Fibroblast of pulmonary artery (primary cell): ENCODE data around the gene ERH.
"Not testable (repeated sequence)": the region's sequence is repeated elsewhere in the genome, so short reads cannot be mapped to it uniquely, and the experiment has no call there.

Source experiments
- DNase-seq: peaks from one replicate; pipeline ENCODE4 v3.0.0-alpha.2; 2010; ENCODE audit warnings: low read depth
- H3K4me3 ChIP-seq: replicated peaks from 2 replicates; pipeline ENCODE4 v1.5.1; 2011; ENCODE audit warnings: low read depth, mild to moderate bottlenecking, control low read depth, low read length, moderate library complexity
- CTCF ChIP-seq: IDR thresholded peaks from 2 replicates; pipeline ENCODE4 v1.5.1; 2011; ENCODE audit warnings: mild to moderate bottlenecking, control low read depth, low read length, inconsistent platforms; ENCODE audit errors: missing control alignments

Gene ERH

GRCh38 chr14:69429643-69430042 is 31.5 kb upstream of the ERH start:
- no peak overlapping the region for H3K4me3 ChIP-seq
- DNase-seq: no peak
- TF ChIP-seq CTCF: no peak

GRCh38 chr14:69428289-69428998 is 30.3 kb upstream of the ERH start:
- H3K4me3 ChIP-seq: no peak overlapping the region
- no peak for TF ChIP-seq CTCF
- DNase-seq: no peak

GRCh38 chr14:69427596-69427995 is 29.5 kb upstream of the ERH start:
- TF ChIP-seq CTCF: no peak
- no peak for DNase-seq

GRCh38 chr14:69424149-69424923 is 26.2 kb upstream of the ERH start:
- no peak overlapping the region for H3K4me3 ChIP-seq
- no peak for TF ChIP-seq CTCF
- DNase-seq: no peak

More at GRCh38 chr14:69427596-69427995, 29.5 kb upstream of the ERH start:
- H3K4me3 ChIP-seq: no peak overlapping the region

- no peak for TF ChIP-seq CTCF
- peak; percentile 16 for DNase-seq
These were observed 25.2 kb upstream of the ERH start for GRCh38 chr14:69423279-69423678.

GRCh38 chr14:69416087-69416486 is 18.0 kb upstream of the ERH start:
- H3K4me3 ChIP-seq, DNase-seq: not testable (repeated sequence)

More at GRCh38 chr14:69423279-69423678, 25.2 kb upstream of the ERH start:
- no peak overlapping the region for H3K4me3 ChIP-seq

- no peak overlapping the region for H3K4me3 ChIP-seq
- DNase-seq: no peak
- TF ChIP-seq CTCF: no peak
These were observed 15.4 kb upstream of the ERH start for GRCh38 chr14:69413483-69413882.
